ENCODE results near the gene CLTC. TPM values are rescaled to one million over a fixed set of nuclear protein-coding genes. Genes with fewer than 3 reads are reported as not detected.

CLTC gene
- total RNA-seq, 6 experiments from 2014 or later: 120 to 232 (median 142) TPM

DNA sequence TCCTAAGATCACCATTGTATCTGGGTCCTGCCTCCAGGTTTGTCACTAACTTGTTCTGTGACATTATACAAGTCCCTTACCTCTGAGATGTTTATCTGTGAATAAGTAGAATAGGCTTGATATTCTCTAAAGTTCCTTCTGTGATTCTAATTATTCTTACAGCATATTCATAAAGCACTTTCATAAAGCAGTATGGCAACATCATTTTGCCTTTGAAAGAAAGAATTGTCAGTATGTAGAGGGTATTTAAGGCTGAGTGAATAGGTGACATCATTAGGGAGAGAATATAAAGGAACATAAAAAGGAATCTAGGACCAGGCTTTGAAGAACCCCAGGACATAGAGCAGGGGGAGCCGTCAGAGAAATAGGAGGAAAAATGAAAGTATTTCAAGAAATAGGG lies 103.3 kb downstream of the CLTC start:
- no peaks in the 10 kb centered on the region for H3K36me3 ChIP-seq
- DNase-seq (no peak), ATAC-seq (no peak)
- intact Hi-C loops (cut with DNase I): no loop called here
- H3K4me1 ChIP-seq: peaks cover 0 to 34% (median 6%) of the 10 kb centered on the region in 4 donors
- no peak overlapping the region for H3K27ac ChIP-seq
- TF ChIP-seq POLR2A (IDR thresholded peaks at IDR 0.05): no peak
- TF ChIP-seq, protein P1, sequence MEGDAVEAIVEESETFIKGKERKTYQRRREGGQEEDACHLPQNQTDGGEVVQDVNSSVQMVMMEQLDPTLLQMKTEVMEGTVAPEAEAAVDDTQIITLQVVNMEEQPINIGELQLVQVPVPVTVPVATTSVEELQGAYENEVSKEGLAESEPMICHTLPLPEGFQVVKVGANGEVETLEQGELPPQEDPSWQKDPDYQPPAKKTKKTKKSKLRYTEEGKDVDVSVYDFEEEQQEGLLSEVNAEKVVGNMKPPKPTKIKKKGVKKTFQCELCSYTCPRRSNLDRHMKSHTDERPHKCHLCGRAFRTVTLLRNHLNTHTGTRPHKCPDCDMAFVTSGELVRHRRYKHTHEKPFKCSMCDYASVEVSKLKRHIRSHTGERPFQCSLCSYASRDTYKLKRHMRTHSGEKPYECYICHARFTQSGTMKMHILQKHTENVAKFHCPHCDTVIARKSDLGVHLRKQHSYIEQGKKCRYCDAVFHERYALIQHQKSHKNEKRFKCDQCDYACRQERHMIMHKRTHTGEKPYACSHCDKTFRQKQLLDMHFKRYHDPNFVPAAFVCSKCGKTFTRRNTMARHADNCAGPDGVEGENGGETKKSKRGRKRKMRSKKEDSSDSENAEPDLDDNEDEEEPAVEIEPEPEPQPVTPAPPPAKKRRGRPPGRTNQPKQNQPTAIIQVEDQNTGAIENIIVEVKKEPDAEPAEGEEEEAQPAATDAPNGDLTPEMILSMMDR (IDR thresholded peaks at IDR 0.05): no peak
- WGBS (ENCODE audit: insufficient coverage, low coverage, low lambda C conversion rate, missing lambda C conversion rate): 47% methylated on average over 1 of the region's 1 CpG
- no peaks in the 10 kb centered on the region for H3K27me3 ChIP-seq
- no peaks in the 10 kb centered on the region for H3K9me3 ChIP-seq
- no peak overlapping the region for H3K4me3 ChIP-seq

DNA sequence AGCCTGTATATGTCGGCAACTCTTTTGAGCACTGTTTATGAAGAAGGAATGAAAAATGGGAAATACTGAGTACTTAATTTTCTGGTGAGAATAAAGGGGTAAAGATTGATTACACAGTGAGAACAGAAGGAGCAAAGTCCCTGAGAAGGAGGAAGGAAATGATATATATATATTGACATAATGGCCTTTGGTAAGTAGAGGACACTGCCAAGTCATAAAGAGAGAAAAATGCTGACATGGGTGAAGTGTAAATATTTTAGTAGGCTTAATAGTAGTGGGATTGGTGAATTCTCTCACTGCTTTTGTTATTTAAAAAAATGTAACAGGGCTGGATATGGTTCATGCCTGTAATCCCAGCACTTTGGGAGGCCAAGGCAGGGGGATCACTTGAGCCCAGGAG lies 103.9 kb downstream of the CLTC start:
- intact Hi-C loops (cut with DNase I): no loop called here

DNA sequence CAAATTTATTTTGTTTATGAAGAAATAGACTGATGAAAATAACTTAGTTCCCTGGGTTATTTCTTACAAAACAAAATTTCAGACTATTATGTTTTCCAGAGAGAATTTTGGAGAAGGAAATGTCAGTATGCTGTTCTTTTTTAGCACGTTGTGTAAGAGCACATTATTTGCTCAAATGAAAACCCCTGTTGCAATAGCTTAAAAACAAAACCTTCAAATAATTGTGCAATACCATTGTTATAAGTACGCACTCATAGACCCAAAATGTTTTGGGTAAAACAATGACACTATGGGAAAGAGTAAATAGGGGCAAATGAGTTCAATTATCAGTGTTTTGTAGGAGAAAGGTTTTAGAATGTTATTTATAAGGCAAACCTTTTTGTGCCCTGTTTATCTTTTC lies 106.0 kb downstream of the CLTC start:
- DNase-seq (no peak), ATAC-seq (peak; percentile 62 to 79 (median 68))
- Histone ChIP-seq H3K4me3 (no peak overlapping the region), H3K27me3 (no peaks in the 10 kb centered on the region), H3K36me3 (no peaks in the 10 kb centered on the region), H3K4me1 (peaks cover 0 to 47% (median 8%) of the 10 kb centered on the region in 4 donors), H3K27ac (peak overlapping the region in 2 of 3 donors; percentile 52 to 58), H3K9me3 (no peaks in the 10 kb centered on the region)
- no peak for TF ChIP-seq POLR2A (IDR thresholded peaks at IDR 0.05)
- TF ChIP-seq, protein P1 (IDR thresholded peaks at IDR 0.05): no peak
- intact Hi-C loops (cut with DNase I): no loop called here
- WGBS (ENCODE audit: insufficient coverage, low coverage, low lambda C conversion rate, missing lambda C conversion rate): 16% methylated on average over 2 of the region's 2 CpGs

More for the DNA sequence above, 103.9 kb downstream of the CLTC start:
- H3K27ac ChIP-seq: no peak overlapping the region
- H3K4me1 ChIP-seq: peaks cover 0 to 40% (median 6%) of the 10 kb centered on the region in 4 donors
- H3K9me3 ChIP-seq: no peaks in the 10 kb centered on the region
- WGBS (ENCODE audit: insufficient coverage, low coverage, low lambda C conversion rate, missing lambda C conversion rate): 60% methylated on average over 1 of the region's 1 CpG
- TF ChIP-seq, protein P1 (IDR thresholded peaks at IDR 0.05): no peak
- TF ChIP-seq POLR2A (IDR thresholded peaks at IDR 0.05): no peak
- H3K4me3 ChIP-seq: no peak overlapping the region
- ATAC-seq (peak in 2 of 4 donors; percentile 12 to 27), DNase-seq (no peak)
- H3K36me3 ChIP-seq: no peaks in the 10 kb centered on the region
- H3K27me3 ChIP-seq: no peaks in the 10 kb centered on the region

DNA sequence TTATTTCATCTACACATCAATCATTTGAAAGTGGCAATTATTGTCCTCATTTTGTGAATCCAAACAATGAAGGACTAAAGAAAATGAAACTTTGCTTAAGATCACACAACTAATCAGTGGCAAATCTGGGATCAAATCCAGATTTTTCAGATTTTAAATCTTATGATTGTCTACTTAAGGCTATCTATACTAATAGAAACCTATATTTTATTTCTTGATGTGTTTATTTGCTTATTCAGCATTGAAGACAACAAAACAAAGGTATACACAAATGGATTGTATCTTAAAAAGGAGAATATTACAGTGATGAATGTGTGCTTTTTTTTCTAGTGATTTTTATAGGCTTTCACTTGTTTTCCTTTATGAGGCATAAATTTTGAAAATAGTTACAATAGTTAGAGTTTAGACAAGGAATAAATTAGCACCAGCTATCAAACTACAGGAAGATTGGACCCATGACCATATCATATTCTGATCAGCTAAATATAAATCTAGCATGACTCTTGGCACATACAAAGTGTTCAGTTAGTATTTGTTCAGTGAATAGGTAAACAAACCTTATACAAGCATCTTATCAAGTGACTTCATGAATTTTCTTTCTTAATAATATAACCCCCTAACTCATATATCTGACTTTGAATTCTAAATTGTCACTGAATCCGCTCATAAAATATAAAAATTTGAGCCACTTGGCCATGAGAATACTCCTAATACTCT lies 108.3 kb downstream of the CLTC start:
- no peak overlapping the region for H3K4me3 ChIP-seq
- H3K4me1 ChIP-seq: peaks cover 0 to 47% (median 8%) of the 10 kb centered on the region in 4 donors
- DNase-seq: no peak
- 94% methylated on average over 1 of the region's 1 CpG for WGBS (ENCODE audit: insufficient coverage, low coverage, low lambda C conversion rate, missing lambda C conversion rate)
- TF ChIP-seq, protein P1 (IDR thresholded peaks at IDR 0.05): no peak
- TF ChIP-seq POLR2A (IDR thresholded peaks at IDR 0.05): no peak
- H3K27me3 ChIP-seq: no peaks in the 10 kb centered on the region
- ATAC-seq: peak; percentile 16 to 51 (median 32)
- no peaks in the 10 kb centered on the region for H3K9me3 ChIP-seq
- H3K36me3 ChIP-seq: no peaks in the 10 kb centered on the region
- intact Hi-C loops (cut with DNase I): no loop called here
- peak overlapping the region in 1 of 3 donors; percentile 39 for H3K27ac ChIP-seq
